Muscle of arm (tissue), 12 donors: ENCODE measurements around the gene PML. TPM values are rescaled to one million over a fixed set of nuclear protein-coding genes. Genes with fewer than 3 reads are reported as not detected.

Source experiments
- DNase-seq: peaks from one replicate; pipeline ENCODE4 v3.0.0-alpha.2; 2013
- polyA plus RNA-seq, 12 donors: library from polyadenylated mRNA; unstranded; fragments of 120-200 nt; gene quantifications; one replicate each; pipeline ENCODE4 v1.2.1, GENCODE V29; 2013; ENCODE audit not compliant: insufficient read length in 12 of 12

PML gene
- polyA plus RNA-seq, 12 donors: 20.1 to 42.4 (median 28.7) TPM; not detected in 1

DNA sequence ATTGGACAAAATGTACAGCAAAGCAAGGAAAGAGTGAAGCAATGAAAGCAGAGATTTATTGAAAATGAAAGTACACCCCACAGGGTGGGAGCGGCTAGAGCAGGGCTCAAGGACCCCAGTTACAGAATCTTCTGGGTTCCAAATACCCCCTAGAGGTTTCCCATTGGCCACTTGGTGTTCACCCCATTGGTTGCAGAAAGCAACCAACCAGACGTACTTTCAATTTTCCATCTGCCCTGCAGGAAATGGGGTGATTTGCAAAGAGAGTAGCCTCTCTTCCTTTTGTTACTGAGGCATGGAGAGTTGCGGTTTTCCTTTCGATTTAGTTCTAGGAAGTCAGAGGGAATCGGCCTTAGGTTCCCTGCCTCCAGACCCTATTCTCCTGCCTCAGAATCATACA is 2.4 kb downstream of the PML start:
- no peak for DNase-seq

DNA sequence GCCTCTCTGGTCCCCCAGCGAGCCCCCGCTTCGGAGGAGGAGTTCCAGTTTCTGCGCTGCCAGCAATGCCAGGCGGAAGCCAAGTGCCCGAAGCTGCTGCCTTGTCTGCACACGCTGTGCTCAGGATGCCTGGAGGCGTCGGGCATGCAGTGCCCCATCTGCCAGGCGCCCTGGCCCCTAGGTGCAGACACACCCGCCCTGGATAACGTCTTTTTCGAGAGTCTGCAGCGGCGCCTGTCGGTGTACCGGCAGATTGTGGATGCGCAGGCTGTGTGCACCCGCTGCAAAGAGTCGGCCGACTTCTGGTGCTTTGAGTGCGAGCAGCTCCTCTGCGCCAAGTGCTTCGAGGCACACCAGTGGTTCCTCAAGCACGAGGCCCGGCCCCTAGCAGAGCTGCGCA is 3.5 kb downstream of the PML start:
- DNase-seq: no peak

DNA sequence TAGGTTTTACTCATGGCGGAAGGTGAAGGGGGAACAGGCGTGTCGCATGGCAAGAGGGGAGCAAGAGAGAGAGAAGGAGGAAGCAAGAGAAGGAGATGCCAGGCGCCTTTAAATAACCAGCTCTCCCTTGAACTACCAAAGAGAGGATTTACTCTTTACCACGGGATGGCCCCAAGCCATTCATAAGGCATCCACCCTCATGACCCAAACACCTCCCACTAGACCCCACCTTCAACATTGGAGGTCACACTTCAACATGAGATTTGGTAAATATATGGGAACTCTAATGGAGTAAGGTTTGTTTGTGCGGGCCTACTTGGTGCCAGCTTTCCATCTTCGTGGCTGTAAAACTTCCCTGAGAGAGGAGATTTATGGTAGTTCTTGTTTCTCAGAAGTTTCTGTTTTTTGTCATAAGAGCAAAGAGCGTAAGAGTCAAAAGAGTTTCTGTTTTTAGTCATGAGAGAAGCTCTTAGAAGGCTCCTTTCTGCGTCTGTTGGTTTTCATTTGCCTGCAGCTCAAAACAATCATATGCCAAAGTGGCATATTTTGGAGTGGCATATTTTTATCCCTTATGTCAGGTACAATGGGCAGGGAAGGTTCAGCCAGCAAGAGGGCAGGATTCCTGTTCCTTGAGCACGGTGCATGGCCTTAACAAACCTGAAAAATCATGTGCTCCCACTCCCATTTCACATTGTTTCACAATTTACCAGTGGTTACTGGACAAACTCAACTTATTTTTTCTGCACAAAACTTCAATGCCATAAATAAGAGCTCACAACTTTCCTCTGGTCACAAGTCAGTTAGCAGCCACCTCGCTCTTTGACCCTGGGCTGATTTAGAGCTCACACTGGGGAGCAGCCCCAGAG is 12.5 kb downstream of the PML start:
- DNase-seq: no peak

DNA sequence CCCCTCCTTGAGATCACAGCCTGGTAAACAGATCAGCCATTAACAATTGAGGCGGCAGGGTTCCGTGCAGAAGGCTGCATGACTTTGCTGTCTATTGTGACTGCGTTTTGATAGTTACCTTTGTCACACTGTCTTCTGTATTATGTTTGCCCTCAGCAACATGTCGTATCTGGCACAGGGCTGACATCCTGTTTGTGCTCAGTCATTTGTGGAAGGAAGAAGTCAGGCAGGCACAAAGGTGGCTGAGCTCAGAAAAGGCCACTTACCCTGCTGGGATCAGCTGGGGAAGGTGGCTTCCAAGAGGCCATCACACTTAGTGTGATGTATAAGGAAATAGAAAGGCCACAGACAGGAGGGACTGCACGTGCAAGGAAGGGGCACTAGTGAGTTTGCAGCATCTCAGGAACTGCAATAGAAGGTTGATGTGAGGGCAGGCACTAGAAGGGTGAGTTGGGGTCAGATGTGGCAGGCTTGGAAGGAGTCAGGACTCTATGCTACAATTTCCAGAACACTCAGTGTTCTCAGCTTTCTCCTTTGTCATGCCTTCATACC is 13.4 kb downstream of the PML start:
- DNase-seq: no peak

DNA sequence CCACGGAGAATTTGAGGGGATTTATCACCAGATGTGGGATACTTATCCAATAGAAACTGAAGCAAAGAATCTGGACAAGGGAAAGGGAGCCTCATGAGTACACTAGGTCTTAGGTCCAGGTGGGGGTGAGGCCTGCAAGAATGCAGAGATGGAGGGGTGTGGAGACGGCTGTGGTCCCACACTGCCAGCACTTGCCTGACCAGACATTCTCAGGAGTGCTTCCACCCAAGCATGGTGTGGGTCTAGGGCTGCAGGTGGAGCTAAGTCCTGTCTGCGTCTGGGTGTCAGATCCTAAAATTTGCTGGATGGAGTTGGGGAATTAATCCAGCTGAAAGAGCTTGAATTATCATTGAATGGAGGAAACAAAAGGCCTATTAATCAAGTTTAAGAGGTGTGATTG is 14.4 kb downstream of the PML start:
- DNase-seq: no peak

DNA sequence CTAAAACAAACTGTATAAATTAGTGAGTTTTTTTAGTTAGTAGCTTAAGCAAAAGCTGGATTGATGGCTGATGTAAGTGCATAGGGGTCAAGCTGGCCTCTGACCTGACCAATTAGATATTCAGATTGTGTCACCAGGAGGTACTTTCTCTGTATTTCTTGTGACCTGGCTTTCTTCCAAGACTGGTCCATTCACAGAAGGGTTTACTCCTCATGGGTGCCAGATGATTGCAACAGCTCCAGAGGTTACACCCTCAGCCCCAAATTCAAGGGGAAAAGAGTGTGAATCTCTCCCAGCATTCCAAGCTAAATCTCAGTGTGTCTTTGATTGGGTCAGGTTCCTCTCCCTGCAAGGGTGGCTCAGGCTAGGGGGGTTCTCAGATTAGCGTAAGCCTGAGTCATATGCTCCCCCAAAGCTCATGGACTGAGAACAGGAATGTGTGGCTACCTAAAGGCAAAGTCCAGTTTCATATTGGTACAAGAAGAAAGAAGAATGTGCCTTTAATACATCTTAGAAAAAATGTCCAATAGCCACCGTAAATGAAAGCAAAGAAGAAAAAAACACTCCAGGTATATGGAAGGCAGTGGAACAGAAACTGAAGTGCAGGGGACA is 16.5 kb downstream of the PML start:
- DNase-seq: no peak

DNA sequence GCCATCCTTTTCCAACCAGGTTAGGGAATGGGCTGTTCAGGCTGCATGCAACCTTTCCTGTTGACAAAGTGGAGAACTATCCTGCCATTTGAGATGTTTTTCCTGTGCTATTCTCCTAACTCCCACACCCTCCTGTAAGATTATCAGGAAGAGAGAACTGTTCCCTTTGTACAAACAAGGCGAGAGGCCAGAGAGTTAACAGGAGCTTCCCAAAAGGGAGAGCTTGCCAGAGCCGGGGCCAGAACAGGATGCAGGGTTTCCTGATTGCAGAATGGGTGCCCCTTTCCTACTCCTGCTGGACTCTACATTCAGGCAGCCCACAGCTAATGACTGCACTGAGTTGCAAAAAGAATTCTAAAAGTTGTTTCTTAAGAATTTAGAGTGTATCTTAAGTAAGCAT is 17.1 kb downstream of the PML start:
- DNase-seq: no peak

DNA sequence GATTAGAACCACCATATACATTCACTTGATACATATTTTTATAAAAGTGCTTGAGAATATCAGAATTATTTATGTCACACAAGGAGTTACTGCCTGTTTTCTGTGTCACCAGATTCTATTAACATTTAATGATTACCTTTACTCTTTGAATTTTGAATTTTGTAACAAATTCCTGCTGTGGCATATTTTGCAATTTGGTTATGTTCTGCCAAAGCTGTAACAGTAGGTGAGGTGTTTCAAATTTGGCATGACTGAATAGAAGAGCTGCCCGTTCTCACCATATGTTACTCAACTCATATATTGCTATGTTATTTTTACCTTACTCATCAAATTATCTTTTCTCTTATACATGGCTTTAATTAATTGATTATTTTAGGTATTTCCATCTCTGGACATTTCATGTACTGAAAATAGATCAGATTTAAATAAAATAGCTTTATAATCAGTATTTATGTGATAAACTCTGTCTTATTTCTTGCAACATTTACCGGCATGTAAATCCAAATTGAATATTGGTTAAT is 18.9 kb downstream of the PML start:
- no peak for DNase-seq

DNA sequence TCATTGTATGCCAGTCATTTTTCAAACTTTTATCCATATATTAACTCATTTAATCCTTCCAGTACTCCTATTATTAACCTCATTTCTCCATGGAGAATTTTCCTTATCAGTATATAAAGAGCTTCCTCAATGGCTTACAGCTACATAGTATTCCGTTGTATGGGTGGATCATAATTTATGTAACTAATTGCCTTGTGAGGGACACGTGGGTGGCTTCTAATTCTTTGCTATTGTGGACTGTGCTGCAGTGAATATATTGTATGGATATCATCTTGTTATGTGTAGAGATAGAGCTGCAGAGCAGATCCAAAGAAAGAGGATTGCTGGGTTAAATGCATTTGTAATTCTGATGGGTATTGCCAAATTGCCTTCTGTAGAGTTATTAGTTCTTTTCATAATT is 25.2 kb downstream of the PML start:
- no peak for DNase-seq

DNA sequence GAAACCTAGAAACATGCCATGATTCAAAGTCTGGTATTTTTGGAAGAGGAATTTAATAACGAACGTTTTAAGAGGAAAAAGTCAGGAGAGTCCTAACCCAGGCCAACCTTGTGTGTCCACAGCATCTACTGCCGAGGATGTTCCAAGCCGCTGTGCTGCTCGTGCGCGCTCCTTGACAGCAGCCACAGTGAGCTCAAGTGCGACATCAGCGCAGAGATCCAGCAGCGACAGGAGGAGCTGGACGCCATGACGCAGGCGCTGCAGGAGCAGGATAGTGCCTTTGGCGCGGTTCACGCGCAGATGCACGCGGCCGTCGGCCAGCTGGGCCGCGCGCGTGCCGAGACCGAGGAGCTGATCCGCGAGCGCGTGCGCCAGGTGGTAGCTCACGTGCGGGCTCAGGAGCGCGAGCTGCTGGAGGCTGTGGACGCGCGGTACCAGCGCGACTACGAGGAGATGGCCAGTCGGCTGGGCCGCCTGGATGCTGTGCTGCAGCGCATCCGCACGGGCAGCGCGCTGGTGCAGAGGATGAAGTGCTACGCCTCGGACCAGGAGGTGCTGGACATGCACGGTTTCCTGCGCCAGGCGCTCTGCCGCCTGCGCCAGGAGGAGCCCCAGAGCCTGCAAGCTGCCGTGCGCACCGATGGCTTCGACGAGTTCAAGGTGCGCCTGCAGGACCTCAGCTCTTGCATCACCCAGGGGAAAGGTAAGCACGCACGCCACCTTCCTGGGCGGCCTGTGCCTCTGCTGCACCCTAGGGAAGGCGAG is 28.4 kb downstream of the PML start:
- DNase-seq: no peak

DNA sequence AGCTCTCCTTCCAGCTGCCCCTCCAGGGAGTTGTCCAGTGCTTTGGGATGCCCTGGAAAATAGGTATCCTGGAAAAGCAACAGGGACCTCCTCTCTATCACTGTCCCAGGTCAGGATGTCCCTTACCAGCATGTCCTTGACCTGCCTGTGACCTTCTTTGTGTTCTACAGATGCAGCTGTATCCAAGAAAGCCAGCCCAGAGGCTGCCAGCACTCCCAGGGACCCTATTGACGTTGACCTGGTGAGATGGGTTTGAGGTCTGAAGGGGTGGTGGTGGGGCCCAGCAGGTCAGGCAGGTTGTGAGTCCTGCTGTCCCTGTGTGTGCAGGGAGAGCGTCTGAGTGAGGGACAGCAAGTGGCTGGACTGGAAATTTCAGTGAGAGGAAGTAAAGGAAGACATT is 30.2 kb downstream of the PML start:
- DNase-seq: no peak

DNA sequence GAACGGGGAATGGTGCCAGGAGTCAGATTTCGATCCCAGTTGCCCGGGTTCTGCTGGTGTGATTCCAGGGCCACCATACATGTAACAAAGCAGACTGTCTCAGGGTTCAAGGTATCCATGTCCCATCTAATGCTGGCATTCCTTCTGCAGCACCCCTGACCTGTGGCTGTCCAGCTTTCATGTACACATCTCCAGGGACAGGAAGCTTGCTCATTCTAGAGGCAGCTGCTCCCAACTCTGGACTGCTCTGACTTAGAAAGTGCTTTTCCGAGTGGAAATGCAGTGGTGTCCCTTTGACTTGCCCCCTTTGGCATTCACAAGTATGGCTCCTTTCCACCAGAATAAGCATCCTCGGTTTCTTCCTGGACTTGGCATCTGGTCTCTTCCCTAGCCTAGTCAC is 30.9 kb downstream of the PML start:
- no peak for DNase-seq

DNA sequence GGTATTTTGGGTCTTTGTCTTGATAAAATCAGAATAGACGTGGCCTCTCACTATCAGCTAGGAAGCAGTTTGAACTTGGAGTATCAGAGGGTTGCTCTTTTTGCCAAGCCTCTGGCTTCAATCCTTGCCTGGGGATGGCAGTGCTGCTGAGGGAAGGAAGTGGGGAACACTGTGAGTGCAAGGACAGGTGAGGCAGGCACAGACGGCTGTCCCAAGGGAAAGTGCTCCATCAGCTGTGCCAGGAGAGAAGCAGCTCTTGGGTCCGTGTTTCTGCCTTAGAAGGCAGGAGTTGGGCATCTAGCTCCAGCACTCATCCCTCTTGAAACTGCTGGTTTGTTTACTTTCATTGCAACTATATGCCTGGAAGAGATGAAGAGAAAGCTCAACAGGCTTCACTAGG is 33.2 kb downstream of the PML start:
- DNase-seq: no peak

DNA sequence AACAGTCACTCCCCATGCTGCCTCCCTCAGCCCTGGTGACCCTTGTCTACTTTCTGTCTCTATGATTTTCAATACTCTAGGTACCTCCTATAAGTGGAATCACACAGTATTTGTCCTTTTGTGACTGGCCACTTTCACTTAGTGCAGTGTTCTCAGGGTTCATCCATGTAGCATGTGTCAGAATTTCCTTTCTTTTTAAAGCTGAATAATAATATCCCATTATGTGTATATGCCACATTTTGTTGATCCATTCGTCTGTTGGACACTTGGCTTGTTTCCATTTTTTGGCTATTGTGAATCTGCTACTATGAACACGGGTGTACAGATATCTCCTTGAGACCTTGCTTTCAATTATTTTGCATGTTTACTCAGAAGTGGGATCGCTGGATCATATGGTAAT is 34.1 kb downstream of the PML start:
- DNase-seq: no peak

DNA sequence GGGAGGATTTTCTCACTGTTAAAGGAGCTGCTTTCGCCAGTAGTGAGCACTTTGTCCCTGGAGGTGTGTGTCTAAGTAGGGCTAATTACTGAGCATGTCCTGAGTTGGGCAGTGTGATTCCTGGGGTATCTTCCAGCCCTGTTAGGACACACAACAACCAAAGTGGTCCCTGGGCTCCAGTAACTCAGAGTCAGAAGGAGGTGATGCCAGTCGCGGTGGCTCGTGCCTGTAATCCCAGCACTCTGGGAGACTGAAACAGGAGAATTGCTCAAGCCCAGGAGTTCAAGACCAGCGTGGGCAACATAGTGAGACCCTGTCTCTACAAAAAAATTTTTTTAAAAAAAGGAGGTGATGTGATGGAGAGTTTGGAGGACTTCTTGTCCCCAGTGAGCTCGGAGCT is 37.5 kb downstream of the PML start:
- DNase-seq: no peak

DNA sequence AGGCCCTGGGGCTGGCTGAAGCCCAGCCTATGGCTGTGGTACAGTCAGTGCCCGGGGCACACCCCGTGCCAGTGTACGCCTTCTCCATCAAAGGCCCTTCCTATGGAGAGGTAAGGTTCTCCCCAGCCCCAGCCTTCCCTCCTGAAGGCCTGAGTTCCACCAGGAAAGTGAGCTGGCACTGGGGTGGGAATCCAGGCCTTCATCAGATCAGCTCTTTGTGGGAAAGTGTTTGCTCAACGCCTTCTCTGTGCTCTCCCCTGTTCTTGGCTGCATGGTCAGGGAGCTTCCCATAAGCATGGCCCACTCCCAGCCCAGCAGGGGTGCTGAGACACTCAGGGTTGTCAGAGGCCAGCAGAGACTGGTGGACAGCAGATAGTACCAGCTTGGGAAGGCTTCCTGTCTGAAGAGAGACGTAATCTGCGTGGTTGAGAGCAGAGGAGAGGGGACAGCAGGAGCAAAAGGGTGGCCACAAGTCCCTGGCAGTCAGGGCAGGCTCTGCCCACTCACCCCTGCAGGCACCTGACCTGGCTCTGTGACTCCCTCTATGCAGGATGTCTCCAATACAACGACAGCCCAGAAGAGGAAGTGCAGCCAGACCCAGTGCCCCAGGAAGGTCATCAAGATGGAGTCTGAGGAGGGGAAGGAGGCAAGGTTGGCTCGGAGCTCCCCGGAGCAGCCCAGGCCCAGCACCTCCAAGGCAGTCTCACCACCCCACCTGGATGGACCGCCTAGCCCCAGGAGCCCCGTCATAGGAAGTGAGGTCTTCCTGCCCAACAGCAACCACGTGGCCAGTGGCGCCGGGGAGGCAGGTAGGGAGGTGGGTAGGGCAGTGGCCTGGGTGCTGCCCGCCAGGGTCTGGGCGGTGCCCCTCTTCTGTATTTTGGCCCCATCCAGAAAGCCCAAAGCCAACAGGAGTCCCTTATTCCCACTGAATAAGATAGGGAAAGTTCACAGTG is 38.4 kb downstream of the PML start:
- no peak for DNase-seq

DNA sequence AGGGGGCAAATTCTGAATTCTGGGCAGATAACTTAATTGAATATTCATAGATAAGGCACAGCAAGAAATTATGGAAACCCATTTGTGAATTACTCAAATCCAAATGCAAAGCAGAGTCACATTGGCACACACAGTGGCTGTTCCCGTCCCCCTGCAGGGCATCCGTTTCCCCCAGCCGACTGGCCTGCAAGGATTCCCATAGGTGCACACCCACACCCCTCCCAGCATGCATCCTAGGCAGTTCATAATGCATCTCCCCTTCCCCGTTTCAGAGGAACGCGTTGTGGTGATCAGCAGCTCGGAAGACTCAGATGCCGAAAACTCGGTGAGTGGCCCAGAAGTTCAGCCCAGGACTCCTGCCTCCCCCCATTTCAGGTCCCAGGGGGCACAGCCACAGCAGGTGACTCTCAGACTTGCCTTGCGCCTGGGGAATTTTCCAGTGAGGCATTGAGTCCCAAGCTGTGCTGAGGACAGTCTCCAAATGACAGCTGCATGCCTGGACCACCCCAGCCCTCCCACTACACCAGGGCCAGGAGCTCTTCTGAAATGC is 39.8 kb downstream of the PML start:
- no peak for DNase-seq

DNA sequence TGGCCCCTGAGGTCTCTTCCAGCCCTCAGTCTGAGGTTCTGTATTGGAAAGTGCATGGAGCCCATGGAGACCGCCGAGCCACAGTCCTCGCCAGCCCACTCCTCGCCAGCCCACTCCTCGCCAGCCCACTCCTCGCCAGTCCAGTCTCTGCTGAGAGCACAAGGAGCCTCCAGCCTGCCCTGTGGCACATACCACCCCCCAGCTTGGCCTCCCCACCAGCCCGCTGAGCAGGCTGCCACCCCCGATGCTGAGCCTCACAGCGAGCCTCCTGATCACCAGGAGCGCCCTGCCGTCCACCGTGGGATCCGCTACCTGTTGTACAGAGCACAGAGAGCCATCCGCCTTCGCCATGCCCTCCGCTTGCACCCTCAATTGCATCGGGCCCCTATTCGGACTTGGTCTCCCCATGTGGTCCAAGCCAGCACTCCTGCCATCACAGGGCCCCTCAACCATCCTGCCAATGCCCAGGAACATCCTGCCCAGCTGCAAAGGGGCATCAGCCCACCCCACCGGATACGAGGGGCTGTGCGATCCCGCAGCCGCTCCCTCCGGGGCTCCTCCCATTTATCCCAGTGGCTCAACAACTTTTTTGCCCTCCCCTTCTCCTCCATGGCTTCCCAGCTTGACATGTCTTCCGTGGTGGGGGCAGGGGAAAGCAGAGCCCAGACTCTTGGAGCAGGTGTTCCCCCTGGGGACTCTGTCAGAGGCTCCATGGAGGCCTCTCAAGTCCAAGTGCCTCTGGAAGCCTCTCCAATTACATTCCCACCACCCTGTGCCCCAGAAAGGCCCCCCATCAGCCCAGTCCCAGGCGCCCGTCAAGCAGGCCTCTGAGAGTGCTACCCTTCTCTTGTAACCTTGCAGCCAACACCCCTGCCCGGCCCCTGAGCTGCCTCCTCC is 40.9 kb downstream of the PML start:
- DNase-seq: no peak

DNA sequence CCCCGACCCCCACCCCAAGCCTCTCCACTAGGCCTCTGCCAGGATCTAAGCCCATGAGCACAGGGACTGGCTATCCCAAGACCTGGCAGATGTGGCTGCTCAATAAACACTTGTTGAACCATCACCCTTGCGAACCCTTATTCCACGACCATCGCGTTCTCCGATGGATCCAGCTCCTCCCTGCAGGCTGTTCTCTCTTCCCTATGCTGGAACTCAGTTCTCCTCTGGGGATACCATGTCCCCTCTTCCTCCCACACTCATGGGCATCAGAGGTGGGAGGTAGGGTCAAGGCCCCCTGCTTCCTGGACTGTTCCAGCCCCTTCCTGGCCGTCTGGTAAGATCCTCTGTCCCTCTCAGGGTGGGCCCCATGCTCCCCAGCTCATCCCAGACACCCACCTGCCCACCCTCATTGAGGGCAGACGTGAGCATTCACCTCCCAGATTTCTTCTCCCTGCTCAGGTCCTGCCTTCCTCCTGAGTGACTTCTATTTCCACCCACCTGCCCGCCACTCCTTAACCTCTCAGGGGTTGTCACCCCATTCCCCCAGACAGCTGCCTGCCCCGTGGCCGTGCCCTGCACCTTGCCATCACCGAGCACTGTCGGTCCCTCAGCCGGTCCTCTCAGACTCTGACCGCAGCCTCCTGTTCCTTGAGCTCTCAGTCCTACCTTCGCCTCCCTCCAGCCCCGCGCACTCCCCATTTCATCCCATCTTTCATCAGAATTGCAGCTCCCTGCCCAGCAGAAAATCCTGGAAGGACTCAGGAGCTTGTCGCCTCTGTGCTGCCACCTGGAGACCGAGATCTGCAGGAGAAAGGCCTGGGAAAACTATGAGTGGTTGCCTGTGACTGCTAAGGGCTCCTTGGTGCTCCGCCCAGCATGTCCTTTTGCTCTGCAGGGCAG is 42.0 kb downstream of the PML start:
- no peak for DNase-seq
